Calu3 (cell line): ENCODE data around the gene RAB36. TPM values are rescaled to one million over a fixed set of nuclear protein-coding genes. Genes with fewer than 3 reads are reported as not detected.

Source experiments
- BruUV-seq: library from RNA; stranded (reverse); fragments of 400-500 nt; replicated peaks from 2 replicates; lab custom pipeline; 2021; lab: Mats Ljungman, UMichigan
- CTCF ChIA-PET: fragments of 300-600 bp; sonication (Branson Sonifier 250); formaldehyde crosslinking; loops from one replicate; lab custom pipeline; 2022; ENCODE audit warnings: antibody characterized with exemption; lab: Charles Lee
- DNase-seq: peaks from one replicate; pipeline ENCODE4 v3.0.0; 2022
- H3K27ac Mint-ChIP-seq: one replicate; pipeline ENCODE4 v1.8.0; 2022; ENCODE audit warnings: mixed read lengths; ENCODE audit not compliant: unreplicated experiment
- H3K27me3 Mint-ChIP-seq: one replicate; pipeline ENCODE4 v1.8.0; 2022; ENCODE audit warnings: mixed read lengths; ENCODE audit not compliant: unreplicated experiment
- H3K36me3 Mint-ChIP-seq: one replicate; pipeline ENCODE4 v1.8.0; 2022; ENCODE audit warnings: mild to moderate bottlenecking, moderate library complexity, mixed read lengths; ENCODE audit not compliant: insufficient read depth, unreplicated experiment
- H3K4me1 Mint-ChIP-seq: one replicate; pipeline ENCODE4 v1.8.0; 2022; ENCODE audit warnings: mild to moderate bottlenecking, low read depth, mixed read lengths; ENCODE audit not compliant: unreplicated experiment
- H3K4me3 Mint-ChIP-seq: one replicate; pipeline ENCODE4 v1.8.0; 2022; ENCODE audit warnings: mild to moderate bottlenecking, low read depth, moderate library complexity, mixed read lengths; ENCODE audit not compliant: unreplicated experiment
- H3K9me3 Mint-ChIP-seq: one replicate; pipeline ENCODE4 v1.8.0; 2022; ENCODE audit warnings: low read depth, mixed read lengths; ENCODE audit not compliant: unreplicated experiment
- intact Hi-C: fragments of 100-400 bp; cut with micrococcal nuclease; formaldehyde crosslinking; loops from one replicate; pipeline ENCODE4 v1.10.0; 2022; ENCODE audit not compliant: unreplicated experiment
- total RNA-seq: library from RNA; stranded (reverse); gene quantifications from 2 replicates; pipeline ENCODE4 v1.2.3, GENCODE V29; 2022
- TF ChIP-seq, protein P1 (sequence below): fragments of 200-600 bp; IDR thresholded peaks from one replicate; pipeline ENCODE4 v1.8.0; 2022; ENCODE audit warnings: antibody characterized with exemption; ENCODE audit not compliant: unreplicated experiment

Gene RAB36
- total RNA-seq, 1 experiment from 2014 or later, result 2.1 TPM

DNA sequence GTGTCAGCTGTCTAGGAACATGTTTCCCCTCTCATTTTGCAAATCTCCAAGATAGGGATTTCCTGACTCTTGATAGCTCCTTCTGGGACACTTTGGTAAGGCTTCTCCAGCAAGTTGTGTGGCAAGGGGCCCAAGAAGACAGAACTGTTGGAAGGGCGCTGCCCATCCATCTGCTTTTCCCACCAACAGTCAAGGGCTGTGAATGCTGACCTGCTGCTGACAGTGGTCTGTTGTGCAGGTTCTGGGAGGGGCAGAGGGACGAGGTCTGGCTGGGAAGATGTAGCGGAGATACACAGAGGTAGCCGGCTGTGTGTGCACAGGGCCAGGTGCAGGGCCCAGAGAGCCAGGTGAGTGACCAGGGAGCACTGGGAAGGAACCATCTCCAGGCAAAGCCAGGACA lies 47.3 kb downstream of the RAB36 start:
- Mint-ChIP-seq H3K4me1 (peaks cover 43% of the 10 kb centered on the region), H3K4me3 (no peak overlapping the region), H3K36me3 (peaks cover 22% of the 10 kb centered on the region), H3K27me3 (no peaks in the 10 kb centered on the region), H3K9me3 (no peaks in the 10 kb centered on the region), H3K27ac (no peak overlapping the region)
- CTCF ChIA-PET, result interaction anchor here (0.6 kb wide), 2 partner anchors 14 to 1110 kb away, joined by 3 to 4 read pairs; no protein-coding TSS in a partner anchor
- TF ChIP-seq, protein P1, sequence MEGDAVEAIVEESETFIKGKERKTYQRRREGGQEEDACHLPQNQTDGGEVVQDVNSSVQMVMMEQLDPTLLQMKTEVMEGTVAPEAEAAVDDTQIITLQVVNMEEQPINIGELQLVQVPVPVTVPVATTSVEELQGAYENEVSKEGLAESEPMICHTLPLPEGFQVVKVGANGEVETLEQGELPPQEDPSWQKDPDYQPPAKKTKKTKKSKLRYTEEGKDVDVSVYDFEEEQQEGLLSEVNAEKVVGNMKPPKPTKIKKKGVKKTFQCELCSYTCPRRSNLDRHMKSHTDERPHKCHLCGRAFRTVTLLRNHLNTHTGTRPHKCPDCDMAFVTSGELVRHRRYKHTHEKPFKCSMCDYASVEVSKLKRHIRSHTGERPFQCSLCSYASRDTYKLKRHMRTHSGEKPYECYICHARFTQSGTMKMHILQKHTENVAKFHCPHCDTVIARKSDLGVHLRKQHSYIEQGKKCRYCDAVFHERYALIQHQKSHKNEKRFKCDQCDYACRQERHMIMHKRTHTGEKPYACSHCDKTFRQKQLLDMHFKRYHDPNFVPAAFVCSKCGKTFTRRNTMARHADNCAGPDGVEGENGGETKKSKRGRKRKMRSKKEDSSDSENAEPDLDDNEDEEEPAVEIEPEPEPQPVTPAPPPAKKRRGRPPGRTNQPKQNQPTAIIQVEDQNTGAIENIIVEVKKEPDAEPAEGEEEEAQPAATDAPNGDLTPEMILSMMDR, result no peak
- no TSS peak for BruUV-seq
- intact Hi-C loops, result no loop called here
- DNase-seq, result no peak

DNA sequence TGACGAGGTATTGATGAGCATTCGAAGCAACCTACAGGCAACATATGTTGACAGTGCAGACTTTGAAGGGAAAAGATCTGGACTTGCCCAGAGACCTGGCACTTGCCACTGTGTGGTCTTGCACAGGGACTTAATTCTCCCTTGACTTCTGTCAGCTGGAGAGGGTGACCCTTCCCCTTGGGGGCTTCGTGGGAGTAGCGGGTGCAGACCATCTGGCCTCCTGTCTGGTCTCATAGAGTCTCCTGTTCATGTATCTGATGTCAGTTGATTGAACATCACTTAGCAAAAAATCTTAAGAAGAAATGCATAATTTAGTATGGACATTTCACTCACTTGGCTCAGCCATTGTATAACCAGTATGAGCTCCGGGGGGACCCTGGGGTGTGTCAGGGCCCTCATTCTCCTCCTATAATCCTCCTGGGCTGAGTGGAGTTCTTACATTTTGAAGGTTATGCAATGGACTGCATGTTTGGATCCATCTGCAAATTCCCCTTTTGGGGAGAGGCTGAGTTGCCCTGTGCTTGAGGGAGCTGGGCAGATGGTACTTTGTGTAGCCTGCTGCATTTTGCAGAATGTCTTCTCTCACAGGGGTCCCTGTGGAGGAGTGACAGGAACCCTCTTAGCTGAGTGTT lies 48.0 kb downstream of the RAB36 start:
- Mint-ChIP-seq H3K9me3 (no peaks in the 10 kb centered on the region), H3K36me3 (peaks cover 15% of the 10 kb centered on the region), H3K27ac (no peak overlapping the region), H3K4me3 (no peak overlapping the region), H3K27me3 (no peaks in the 10 kb centered on the region), H3K4me1 (peaks cover 43% of the 10 kb centered on the region)
- TF ChIP-seq, protein P1, result no peak
- CTCF ChIA-PET, result no interaction called here
- intact Hi-C loops, result no loop called here
- DNase-seq, result no peak
- BruUV-seq, result no TSS peak

DNA sequence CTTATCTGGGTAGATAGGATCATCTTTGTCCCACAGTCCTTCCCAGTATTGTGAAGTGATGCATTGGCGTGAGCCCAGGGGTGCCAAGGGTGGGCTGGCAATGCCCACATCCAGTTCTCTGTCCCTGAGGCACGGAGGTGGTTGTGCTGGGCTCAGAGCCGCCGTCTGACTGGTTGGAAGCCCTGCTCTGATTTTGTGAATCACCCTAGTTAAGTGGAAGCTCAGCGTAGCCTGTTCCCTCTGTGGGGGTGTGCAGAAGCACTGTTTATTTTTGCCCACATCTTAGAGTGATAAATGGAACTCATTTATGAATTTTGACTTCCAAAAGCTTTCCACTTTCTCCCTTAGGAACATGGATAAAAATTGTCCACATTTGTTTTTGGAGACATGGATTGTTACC lies 48.6 kb downstream of the RAB36 start:
- TF ChIP-seq, protein P1, result no peak
- Mint-ChIP-seq H3K9me3 (no peaks in the 10 kb centered on the region), H3K27me3 (no peaks in the 10 kb centered on the region), H3K27ac (no peak overlapping the region), H3K36me3 (peaks cover 15% of the 10 kb centered on the region), H3K4me3 (no peak overlapping the region), H3K4me1 (peaks cover 46% of the 10 kb centered on the region)
- intact Hi-C loops, result no loop called here
- no peak for DNase-seq
- CTCF ChIA-PET, result no interaction called here
- no TSS peak for BruUV-seq

DNA sequence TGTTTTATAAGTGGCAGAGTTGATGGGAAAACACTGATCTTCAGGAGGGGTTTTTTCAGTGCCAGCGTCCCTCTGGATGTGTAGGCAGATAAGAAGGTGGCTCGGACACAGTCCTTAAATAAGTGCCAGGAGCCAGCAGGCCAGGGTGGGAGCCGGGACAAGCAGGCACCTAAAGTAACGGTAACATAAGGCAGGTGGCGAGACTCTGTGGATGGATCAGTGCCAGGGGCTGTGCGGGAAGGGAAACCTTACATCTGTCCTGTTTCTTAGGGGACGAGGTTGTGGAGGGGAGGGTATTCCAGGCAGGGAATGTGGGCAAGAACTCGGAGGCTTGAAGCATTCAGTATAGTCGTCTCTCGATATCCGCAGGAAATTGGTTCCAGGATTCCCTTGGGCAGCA lies 50.9 kb downstream of the RAB36 start:
- TF ChIP-seq, protein P1, result no peak
- BruUV-seq, result no TSS peak
- no peaks in the 10 kb centered on the region for H3K9me3 Mint-ChIP-seq
- H3K4me3 Mint-ChIP-seq, result no peak overlapping the region
- peaks cover 17% of the 10 kb centered on the region for H3K36me3 Mint-ChIP-seq
- H3K27me3 Mint-ChIP-seq, result no peaks in the 10 kb centered on the region
- H3K4me1 Mint-ChIP-seq, result peaks cover 42% of the 10 kb centered on the region
- CTCF ChIA-PET, result no interaction called here
- intact Hi-C loops, result no loop called here
- no peak for DNase-seq
- H3K27ac Mint-ChIP-seq, result no peak overlapping the region
